Measurements from ENCODE around the gene BRD3. TPM values are rescaled to one million over a fixed set of nuclear protein-coding genes. Genes with fewer than 3 reads are reported as not detected.
A peak's percentile ranks its signal among the peaks of the same experiment; 100 is the strongest.
"Not testable (repeated sequence)": the region's sequence is repeated elsewhere in the genome, so short reads cannot be mapped to it uniquely, and the experiment has no call there.

Gene BRD3
- total RNA-seq, 1 donor: 6.9 TPM

DNA sequence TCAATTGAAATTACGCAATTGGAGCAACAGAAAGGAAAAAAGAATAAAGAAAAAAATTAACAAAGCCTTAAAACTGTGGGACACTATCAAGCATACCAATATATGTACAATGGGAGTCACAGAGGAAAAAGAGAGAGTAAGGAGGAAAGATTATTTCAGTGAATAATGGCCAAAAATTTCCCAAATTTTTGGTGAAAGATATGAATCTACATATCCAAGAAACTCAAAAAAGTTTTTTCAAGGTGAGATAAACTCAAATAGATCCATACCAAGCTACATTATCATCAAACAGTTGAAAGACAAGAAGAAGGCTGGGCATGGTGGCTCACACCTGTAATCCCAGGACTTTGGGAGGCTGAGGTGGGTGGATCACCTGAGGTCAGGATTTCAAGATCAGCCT, 8.8 kb upstream of the BRD3 start:
- no peak overlapping the region for H2AFZ ChIP-seq (ENCODE audit: low read length)
- H3K4me3 ChIP-seq (ENCODE audit: insufficient read depth, low read length): no peak overlapping the region
- H3K4me1 ChIP-seq (ENCODE audit: insufficient read depth, low read length): no peaks in the 10 kb centered on the region
- TF ChIP-seq, protein P1, sequence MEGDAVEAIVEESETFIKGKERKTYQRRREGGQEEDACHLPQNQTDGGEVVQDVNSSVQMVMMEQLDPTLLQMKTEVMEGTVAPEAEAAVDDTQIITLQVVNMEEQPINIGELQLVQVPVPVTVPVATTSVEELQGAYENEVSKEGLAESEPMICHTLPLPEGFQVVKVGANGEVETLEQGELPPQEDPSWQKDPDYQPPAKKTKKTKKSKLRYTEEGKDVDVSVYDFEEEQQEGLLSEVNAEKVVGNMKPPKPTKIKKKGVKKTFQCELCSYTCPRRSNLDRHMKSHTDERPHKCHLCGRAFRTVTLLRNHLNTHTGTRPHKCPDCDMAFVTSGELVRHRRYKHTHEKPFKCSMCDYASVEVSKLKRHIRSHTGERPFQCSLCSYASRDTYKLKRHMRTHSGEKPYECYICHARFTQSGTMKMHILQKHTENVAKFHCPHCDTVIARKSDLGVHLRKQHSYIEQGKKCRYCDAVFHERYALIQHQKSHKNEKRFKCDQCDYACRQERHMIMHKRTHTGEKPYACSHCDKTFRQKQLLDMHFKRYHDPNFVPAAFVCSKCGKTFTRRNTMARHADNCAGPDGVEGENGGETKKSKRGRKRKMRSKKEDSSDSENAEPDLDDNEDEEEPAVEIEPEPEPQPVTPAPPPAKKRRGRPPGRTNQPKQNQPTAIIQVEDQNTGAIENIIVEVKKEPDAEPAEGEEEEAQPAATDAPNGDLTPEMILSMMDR (IDR thresholded peaks at IDR 0.05; ENCODE audit: extremely low read depth, low read depth, low read length): no peak
- H3K27ac ChIP-seq (ENCODE audit: low read depth, low read length): no peak overlapping the region
- H3K27me3 ChIP-seq (ENCODE audit: insufficient read depth, low read length): peaks cover 10% of the 10 kb centered on the region
- no peak overlapping the region for H3K4me2 ChIP-seq (ENCODE audit: insufficient read depth, low read length)
- H3K36me3 ChIP-seq (ENCODE audit: insufficient read depth, low read length): no peaks in the 10 kb centered on the region
- no peak for DNase-seq (ENCODE audit: insufficient read length, low spot score, missing footprints)
- no peaks in the 10 kb centered on the region for H3K9me3 ChIP-seq (ENCODE audit: low read depth, low read length)
- no peaks in the 10 kb centered on the region for H3K79me2 ChIP-seq (ENCODE audit: insufficient read depth, low read length)
- H4K20me1 ChIP-seq (ENCODE audit: insufficient read depth, low read length): no peaks in the 10 kb centered on the region

DNA sequence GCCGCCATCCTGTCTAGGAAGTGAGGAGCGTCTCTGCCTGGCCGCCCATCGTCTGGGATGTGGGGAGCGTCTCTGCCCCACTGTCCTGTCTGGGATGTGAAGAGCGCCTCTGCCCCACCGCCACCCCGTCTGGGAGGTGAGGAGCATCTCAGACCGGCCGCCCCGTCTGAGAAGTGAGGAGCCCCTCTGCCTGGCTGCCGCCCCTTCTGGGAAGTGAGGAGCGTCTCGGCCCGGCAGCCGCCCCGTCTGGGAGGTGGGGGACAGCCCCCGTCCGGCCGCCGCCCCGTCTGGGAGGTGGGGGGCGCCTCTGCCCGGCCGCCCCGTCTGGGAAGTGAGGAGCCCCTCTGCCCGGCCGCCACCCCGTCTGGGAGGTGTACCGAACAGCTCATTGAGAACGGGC, 7.9 kb upstream of the BRD3 start:
- not testable (repeated sequence) for H3K4me2 ChIP-seq (ENCODE audit: insufficient read depth, low read length); H4K20me1 ChIP-seq (ENCODE audit: insufficient read depth, low read length); H3K27ac ChIP-seq (ENCODE audit: low read depth, low read length); DNase-seq (ENCODE audit: insufficient read length, low spot score, missing footprints); H3K79me2 ChIP-seq (ENCODE audit: insufficient read depth, low read length); H3K9me3 ChIP-seq (ENCODE audit: low read depth, low read length); H3K36me3 ChIP-seq (ENCODE audit: insufficient read depth, low read length); H3K4me1 ChIP-seq (ENCODE audit: insufficient read depth, low read length); H3K4me3 ChIP-seq (ENCODE audit: insufficient read depth, low read length); H2AFZ ChIP-seq (ENCODE audit: low read length)
- H3K27me3 ChIP-seq (ENCODE audit: insufficient read depth, low read length): peaks cover 19% of the 10 kb centered on the region

GRCh38 chr9:134073500-134073899, 5.7 kb upstream of the BRD3 start:
- no peaks in the 10 kb centered on the region for H3K4me1 ChIP-seq (ENCODE audit: insufficient read depth, low read length)
- no peak overlapping the region for H3K4me3 ChIP-seq (ENCODE audit: insufficient read depth, low read length)
- H3K9me3 ChIP-seq (ENCODE audit: low read depth, low read length): no peaks in the 10 kb centered on the region
- H4K20me1 ChIP-seq (ENCODE audit: insufficient read depth, low read length): no peaks in the 10 kb centered on the region
- no peaks in the 10 kb centered on the region for H3K36me3 ChIP-seq (ENCODE audit: insufficient read depth, low read length)
- H3K4me2 ChIP-seq (ENCODE audit: insufficient read depth, low read length): no peak overlapping the region
- TF ChIP-seq, protein P1 (IDR thresholded peaks at IDR 0.05; ENCODE audit: extremely low read depth, low read depth, low read length): no peak
- no peaks in the 10 kb centered on the region for H3K79me2 ChIP-seq (ENCODE audit: insufficient read depth, low read length)
- H3K27ac ChIP-seq (ENCODE audit: low read depth, low read length): no peak overlapping the region
- H2AFZ ChIP-seq (ENCODE audit: low read length): no peak overlapping the region
- peak; percentile 62 for DNase-seq (ENCODE audit: insufficient read length, low spot score, missing footprints)
- H3K27me3 ChIP-seq (ENCODE audit: insufficient read depth, low read length): peaks cover 36% of the 10 kb centered on the region

- not testable (repeated sequence) for H3K79me2 ChIP-seq (ENCODE audit: insufficient read depth, low read length); DNase-seq (ENCODE audit: insufficient read length, low spot score, missing footprints); H2AFZ ChIP-seq (ENCODE audit: low read length); H4K20me1 ChIP-seq (ENCODE audit: insufficient read depth, low read length); H3K4me3 ChIP-seq (ENCODE audit: insufficient read depth, low read length); H3K4me1 ChIP-seq (ENCODE audit: insufficient read depth, low read length); H3K9me3 ChIP-seq (ENCODE audit: low read depth, low read length); H3K27ac ChIP-seq (ENCODE audit: low read depth, low read length); H3K36me3 ChIP-seq (ENCODE audit: insufficient read depth, low read length); H3K4me2 ChIP-seq (ENCODE audit: insufficient read depth, low read length)
- H3K27me3 ChIP-seq (ENCODE audit: insufficient read depth, low read length): peaks cover 36% of the 10 kb centered on the region
Measured at GRCh38 chr9:134072683-134073082, 4.9 kb upstream of the BRD3 start.

- no peaks in the 10 kb centered on the region for H3K9me3 ChIP-seq (ENCODE audit: low read depth, low read length)
- no peak overlapping the region for H3K4me2 ChIP-seq (ENCODE audit: insufficient read depth, low read length)
- peak; percentile 34 for DNase-seq (ENCODE audit: insufficient read length, low spot score, missing footprints)
- H3K36me3 ChIP-seq (ENCODE audit: insufficient read depth, low read length): no peaks in the 10 kb centered on the region
- peaks cover 10% of the 10 kb centered on the region for H3K79me2 ChIP-seq (ENCODE audit: insufficient read depth, low read length)
- H3K27ac ChIP-seq (ENCODE audit: low read depth, low read length): no peak overlapping the region
- H3K4me1 ChIP-seq (ENCODE audit: insufficient read depth, low read length): peaks cover 6% of the 10 kb centered on the region
- H3K4me3 ChIP-seq (ENCODE audit: insufficient read depth, low read length): no peak overlapping the region
- H4K20me1 ChIP-seq (ENCODE audit: insufficient read depth, low read length): peaks cover 2% of the 10 kb centered on the region
- no peak overlapping the region for H2AFZ ChIP-seq (ENCODE audit: low read length)
- TF ChIP-seq, protein P1 (IDR thresholded peaks at IDR 0.05; ENCODE audit: extremely low read depth, low read depth, low read length): no peak
- H3K27me3 ChIP-seq (ENCODE audit: insufficient read depth, low read length): peaks cover 36% of the 10 kb centered on the region
Measured at GRCh38 chr9:134071149-134071548, 3.3 kb upstream of the BRD3 start.
